ENCODE data around the gene KMT2A.

DNA sequence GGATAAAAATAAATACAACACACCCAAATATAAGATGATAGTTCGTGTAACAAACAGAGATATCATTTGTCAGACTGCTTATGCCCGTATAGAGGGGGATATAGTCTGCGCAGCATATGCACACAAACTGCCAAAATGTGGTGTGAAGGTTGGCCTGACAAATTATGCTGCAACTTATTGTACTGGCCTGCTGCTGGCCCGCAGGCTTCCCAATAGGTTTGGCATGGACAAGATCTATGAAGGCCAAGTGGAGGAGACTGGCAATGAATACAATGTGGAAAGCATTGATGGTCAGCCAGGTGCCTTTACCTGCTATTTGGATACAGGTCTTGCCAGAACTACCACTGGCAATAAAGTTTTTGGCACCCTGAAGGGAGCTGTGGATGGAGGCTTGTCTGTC, 124.5 kb downstream of the KMT2A start:
- TF ChIP-seq CTCF (IDR thresholded peaks at IDR 0.05): no peak
- no peak for TF ChIP-seq POLR2A (IDR thresholded peaks at IDR 0.05)
- no peak for TF ChIP-seq POLR2AphosphoS5 (IDR thresholded peaks at IDR 0.05)
- no peak for TF ChIP-seq EP300 (IDR thresholded peaks at IDR 0.05)
